Gastrocnemius medialis (tissue), 4 donors: Measurements from ENCODE around the gene PHIP.

Source experiments
- CTCF ChIP-seq, 5 experiments: fragments of 450-650 bp in 3 of 5; fragments of 200-600 bp in 2 of 5; sonication (generic) in 2 of 5; IDR thresholded peaks in 4 of 5; conservative IDR thresholded peaks in 1 of 5; 1 replicate in 4 of 5; 2 replicates in 1 of 5; pipeline ENCODE4 v1.5.1; 2016 to 2019; ENCODE audit warnings: antibody characterized with exemption in 5 of 5, mild to moderate bottlenecking in 3 of 5, moderate library complexity in 3 of 5
- POLR2A ChIP-seq, 2 donors: fragments of 450-650 bp; IDR thresholded peaks; one replicate each; pipeline ENCODE4 v1.6.1; 2017; ENCODE audit warnings: antibody characterized with exemption in 2 of 2, mild to moderate bottlenecking in 2 of 2, moderate library complexity in 2 of 2

DNA sequence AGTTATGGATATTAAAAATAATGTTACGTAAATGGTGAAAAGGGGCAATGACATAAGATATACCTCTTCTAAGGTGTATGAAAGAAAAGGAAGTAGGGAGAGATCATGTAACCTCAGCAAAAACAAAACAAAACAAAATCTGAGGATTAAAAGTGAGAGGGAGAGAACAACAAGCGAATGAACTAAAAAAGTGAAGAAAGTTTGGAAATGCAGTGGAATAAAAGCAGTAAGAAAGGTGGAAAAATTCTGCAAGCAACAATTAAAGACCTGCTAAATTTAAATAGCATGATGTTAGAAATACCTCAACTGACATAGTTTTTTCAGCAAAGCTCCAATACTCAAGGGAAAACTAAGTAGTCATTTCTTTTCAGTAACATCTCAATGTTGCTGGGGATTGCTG lies 48.0 kb downstream of the PHIP start:
- no peak for TF ChIP-seq CTCF (IDR thresholded peaks at IDR 0.05 in 4 of 5, conservative IDR thresholded peaks at IDR 0.05 in 1 of 5)
- TF ChIP-seq POLR2A (IDR thresholded peaks at IDR 0.05), result no peak
